ENCODE measurements around the gene ITGA11.

GRCh38 chr15:68265081-68265480, 166.9 kb downstream of the ITGA11 start:
- TF ChIP-seq CTCF (conservative IDR thresholded peaks at IDR 0.05; ENCODE audit: low read depth in 2 of 2) (no peak), REST (IDR thresholded peaks at IDR 0.05; ENCODE audit: unreplicated experiment) (no peak), JUNB (IDR thresholded peaks at IDR 0.05; ENCODE audit: unreplicated experiment) (no peak), POLR2AphosphoS5 (IDR thresholded peaks at IDR 0.05; ENCODE audit: low read depth) (no peak), EZH2 (IDR thresholded peaks at IDR 0.05; ENCODE audit: low read depth, unreplicated experiment) (no peak), ZNF114 (CRISPR knock-in tag; IDR thresholded peaks at IDR 0.05) (no peak), EZH2phosphoT487 (IDR thresholded peaks at IDR 0.05; ENCODE audit: unreplicated experiment) (no peak), ZNF462 (CRISPR knock-in tag; IDR thresholded peaks at IDR 0.05) (no peak), NANOG (IDR thresholded peaks at IDR 0.05; ENCODE audit: borderline replicate concordance) (no peak), ETS1 (IDR thresholded peaks at IDR 0.05) (no peak), CREB1 (CRISPR knock-in tag; IDR thresholded peaks at IDR 0.05; ENCODE audit: low read depth) (no peak)

Data from GM23338 (cell line).